T-helper 22 cell (primary cell): ENCODE results near the gene WDCP.
"Not testable (repeated sequence)": the region's sequence is repeated elsewhere in the genome, so short reads cannot be mapped to it uniquely, and the experiment has no call there.

Experiments used
- DNase-seq: peaks from one replicate; pipeline ENCODE4 v3.0.0-alpha.2; 2020; ENCODE audit warnings: low read depth

WDCP gene

GRCh38 chr2:24021122-24021998, 25.8 kb downstream of the WDCP start:
- DNase-seq, result no peak

DNA sequence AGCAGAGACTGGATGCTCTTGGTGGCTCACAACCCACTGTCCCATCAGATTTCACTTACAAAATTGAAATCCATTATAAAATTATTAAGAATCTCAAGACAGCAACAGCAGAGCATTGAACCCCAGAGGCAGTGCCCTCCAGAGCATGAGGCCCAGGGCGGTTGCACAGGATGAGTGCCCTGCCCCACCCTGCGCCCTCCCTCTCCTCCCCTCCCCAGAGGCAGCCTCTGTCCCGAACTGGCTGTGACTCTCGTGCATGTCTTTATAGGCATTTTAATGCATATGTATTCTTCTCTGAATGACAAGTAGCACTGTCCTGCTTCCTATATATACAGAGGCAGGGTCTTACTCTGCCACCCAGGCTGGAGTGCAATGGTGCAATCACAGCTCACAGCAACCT, 26.9 kb downstream of the WDCP start:
- no peak for DNase-seq

DNA sequence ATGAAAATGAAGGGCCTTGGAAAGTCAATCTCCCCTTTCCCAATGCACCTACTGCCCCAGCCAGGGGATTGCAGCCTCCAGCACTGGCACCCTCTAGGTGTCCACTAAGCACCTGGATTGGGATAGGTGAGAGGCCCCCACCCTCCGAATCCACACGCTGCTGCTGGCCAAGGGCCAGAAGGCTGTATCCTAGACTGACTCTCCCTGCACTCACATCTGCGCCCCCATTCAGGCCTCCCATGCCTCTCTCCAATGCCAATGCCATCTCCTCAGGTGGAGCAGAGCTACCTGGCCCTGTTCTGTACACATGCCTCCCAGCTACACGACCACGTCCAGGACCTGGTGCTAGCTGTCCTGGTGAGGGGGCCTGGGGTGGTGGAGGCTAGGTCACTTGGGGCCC, 27.5 kb downstream of the WDCP start:
- DNase-seq, result no peak

DNA sequence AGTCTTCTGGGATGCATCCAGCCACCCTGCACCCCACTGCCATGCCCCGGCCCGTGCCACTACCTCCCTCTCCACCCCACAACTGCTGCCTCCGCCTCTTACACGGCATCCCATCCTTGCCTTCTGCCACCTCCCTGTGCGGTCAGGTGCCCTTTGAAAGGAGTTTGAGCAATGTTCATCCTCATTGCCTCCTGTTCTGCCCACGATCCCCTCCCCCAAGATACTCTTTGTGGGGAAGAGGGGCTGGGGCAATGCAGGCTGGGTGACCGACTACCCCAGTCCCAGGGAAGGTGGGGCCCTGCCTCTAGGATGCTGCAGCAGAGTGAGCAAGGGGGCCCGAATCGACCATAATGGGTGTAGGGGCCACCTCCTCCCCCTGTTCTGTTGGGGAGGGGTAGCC, 28.9 kb downstream of the WDCP start:
- DNase-seq, result no peak

DNA sequence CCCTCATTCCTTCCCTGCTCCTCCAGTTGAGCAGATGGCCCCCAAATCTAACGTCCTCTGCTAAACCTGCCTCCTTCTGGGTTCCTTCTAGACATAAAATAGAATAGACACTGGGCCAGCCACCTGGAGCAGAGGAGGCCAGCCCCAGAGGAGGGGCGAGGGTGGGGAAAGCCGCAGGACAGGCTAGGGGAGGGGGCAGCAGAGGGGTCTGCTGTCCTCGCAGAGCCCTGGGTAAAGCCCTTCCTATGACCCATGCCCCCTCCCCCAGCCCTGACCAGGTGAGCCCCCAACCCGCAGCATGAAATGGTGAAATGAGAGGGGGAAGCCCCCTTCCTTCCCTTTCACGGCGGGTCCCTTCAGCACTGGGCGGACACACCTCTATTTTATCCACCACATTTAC, 29.5 kb downstream of the WDCP start:
- DNase-seq, result no peak

- DNase-seq, result no peak
Observed at GRCh38 chr2:24016853-24017703, 30.1 kb downstream of the WDCP start.

- no peak for DNase-seq
Observed at GRCh38 chr2:24016376-24016761, 30.8 kb downstream of the WDCP start.

GRCh38 chr2:24015562-24016375, 31.4 kb downstream of the WDCP start:
- DNase-seq, result no peak

- DNase-seq, result not testable (repeated sequence)
Observed at GRCh38 chr2:24014902-24015301, 32.3 kb downstream of the WDCP start.

DNA sequence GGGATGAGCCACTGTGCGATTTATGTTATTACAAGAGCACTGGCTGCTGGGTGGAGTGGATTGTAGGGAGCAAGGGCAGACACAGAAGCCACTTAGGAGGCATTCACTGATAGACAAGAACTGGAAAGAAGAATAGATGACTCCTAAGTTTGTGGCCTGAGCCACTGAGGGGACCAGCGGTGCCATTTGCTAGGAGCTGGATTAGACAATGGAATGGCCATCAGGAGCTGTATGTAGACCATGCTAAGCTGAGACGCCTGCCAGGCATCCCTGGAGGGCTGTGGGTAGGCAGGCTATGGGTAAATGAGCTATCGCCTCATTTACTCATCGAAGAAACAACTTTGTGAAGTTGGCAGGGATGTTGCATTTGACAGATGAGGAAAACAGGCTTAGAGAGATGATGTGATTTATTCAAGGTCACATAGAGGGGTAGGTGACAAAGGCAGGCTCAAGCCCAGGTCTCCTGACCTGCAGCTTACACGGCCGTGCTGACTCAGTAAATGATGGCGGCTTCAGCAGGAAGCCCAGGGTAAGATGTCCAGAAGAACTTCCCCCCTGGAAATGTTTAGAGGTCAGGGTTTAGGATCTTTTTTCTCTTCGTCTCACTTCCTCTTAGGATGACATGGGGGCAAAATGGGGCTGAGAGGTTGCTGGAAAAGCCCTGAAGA, 34.5 kb downstream of the WDCP start:
- DNase-seq, result no peak

DNA sequence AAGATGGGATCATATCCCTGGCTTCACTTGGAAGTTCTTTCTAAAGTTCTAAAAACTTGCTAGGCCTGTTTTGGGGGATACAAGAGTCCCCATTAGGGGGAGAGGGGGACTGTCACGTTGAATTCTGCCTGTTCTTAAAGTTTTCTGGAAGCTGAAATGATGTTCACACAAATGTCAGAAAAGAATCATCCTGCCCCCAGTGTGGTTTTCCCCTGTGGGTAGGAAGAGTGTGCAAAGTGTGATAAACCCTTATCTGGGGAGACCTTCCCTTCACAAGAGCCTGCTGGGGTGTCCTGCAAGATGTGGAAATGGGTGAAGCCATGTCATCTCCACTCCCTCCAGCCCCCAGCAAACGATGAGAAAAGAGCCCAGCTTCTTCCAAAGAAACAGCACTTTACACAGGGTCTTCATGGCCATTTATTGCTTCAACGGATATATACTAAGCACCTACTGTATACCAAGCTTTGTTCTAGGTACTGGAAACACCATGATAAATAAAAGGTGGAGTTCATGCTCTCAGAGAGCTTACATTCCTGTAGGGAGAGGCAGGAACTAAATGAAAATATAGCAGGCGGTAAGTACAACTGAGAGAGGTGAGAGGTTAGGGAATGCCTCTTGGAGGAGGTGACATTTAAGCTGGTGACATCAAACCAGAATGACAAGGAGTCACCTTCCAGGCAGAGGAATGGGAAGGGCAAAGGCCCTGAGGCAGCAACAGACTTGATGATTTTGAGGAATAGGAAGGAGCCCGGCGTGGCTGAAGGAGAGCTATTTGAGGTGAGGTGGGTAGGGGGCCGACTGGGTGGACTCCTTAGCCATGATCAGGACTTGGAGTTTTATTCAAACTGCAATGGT, 35.7 kb downstream of the WDCP start:
- no peak for DNase-seq

- no peak for DNase-seq
Observed at GRCh38 chr2:24010477-24011249, 36.5 kb downstream of the WDCP start.

GRCh38 chr2:24009680-24010476, 37.3 kb downstream of the WDCP start, which contains the start of gene MFSD2B:
MFSD2B (plus strand) TSS chr2:24010085; CDS start chr2:24010097, 12 bp downstream.
- DNase-seq, result no peak

DNA sequence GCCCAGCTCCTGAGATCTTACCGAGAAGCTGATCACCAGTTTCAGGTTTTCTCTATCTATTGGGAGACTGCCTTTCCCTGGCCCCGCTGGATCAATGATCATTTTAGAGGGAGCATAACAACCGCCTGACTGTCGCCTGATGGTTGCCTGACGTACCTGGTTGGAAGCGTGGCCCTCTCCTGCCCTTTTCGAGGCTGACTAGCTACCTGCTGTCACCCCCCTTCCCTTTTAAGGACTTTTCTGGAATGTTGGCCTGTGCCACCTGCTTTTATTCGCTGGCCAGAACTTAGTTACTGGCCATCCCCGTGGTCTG, 37.9 kb downstream of the WDCP start:
- DNase-seq, result no peak

- no peak for DNase-seq
Observed at GRCh38 chr2:24008672-24009366, 38.4 kb downstream of the WDCP start.

DNA sequence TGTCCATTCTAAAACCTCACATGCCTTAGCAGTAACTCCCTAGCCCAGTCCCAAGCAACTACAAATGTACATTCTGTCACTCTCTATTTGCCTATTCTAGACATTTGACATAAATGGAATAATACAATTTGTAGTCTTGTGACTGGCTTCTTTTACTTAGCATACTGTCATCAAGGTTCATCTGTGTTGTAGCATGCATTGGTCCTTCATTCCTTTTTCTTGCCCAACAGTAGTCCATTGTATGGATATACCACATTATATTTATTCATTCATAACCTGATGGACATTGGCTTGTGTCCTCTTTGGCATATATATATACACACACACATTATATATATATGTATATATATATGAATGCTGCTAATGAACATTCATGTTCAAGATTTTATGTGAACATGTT, 39.5 kb downstream of the WDCP start:
- DNase-seq, result no peak

DNA sequence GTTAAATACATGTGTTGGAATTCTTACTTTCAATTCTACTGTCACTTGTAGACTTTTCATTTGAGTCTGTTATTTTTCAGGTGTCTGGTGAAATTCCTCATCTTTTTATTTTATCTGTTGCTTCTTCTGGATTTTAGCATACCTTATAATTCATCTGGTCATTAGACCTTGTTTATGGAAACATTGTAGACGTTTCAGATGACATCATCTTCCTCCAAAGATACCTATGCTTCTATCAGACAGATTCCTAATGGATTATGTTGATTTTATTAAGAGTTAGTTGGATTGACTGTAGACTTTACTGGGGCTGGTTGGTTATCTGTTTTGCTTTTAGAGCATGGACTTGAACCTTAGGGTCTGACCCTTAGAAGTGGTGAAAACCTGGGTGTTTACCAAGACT, 52.6 kb downstream of the WDCP start:
- DNase-seq, result no peak

DNA sequence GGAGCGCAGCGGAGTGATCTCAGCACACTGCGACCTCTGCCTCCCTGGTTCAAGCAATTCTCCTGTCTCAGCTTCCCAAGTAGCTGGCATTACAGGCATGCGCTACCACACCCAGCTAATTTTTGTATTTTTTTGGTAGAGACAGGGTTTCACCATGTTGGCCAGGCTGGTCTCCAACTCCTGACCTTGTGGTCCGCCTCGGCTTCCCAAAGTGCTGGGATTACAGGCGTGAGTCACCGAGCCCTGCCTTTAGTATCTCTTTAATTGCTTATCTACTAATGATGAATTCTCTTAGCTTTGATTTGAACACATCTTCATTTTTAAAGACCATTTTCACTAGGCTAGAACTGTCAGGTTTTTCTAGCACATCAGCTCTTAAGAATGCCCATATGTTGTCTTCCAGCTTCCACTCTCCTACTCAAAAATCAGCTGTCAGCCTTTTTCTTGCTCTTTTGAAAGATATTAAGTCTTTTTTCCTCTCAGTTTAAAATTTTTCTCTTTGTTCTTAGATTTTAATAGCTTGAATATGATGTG, 53.4 kb downstream of the WDCP start:
- no peak for DNase-seq
